Testis (tissue), 2 donors: ENCODE measurements around the gene ME1.
"Not testable (repeated sequence)": the region's sequence is repeated elsewhere in the genome, so short reads cannot be mapped to it uniquely, and the experiment has no call there.

Experiments
- POLR2A ChIP-seq: fragments of 450-650 bp; IDR thresholded peaks from one replicate; pipeline ENCODE4 v1.6.1; 2017; ENCODE audit warnings: antibody characterized with exemption, mild to moderate bottlenecking, moderate library complexity
- TF ChIP-seq, protein P1 (sequence below), 3 experiments: fragments of 450-650 bp in 2 of 3; fragments of 200-600 bp in 1 of 3; sonication (generic) in 1 of 3; IDR thresholded peaks; one replicate each; pipeline ENCODE4 v1.5.1; 2016 to 2019; ENCODE audit warnings: antibody characterized with exemption in 3 of 3, mild to moderate bottlenecking in 2 of 3, moderate library complexity in 1 of 3

DNA sequence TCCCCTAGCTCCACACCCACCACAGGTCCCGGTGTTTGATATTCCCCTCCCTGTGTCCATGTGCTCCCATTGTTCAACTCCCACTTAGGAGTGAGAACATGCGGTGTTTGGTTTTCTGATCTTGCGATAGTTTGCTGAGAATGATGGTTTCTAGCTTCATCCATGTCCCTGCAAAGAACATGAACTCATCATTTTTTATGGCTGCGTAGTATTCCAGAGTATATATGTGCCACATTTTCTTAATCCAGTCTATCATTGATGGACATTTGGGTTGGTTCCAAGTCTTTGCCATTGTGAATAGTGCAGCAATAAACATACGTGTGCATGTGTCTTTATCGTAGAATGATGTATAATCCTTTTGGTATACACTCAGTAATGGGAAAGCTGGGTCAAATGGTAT, 143.6 kb downstream of the ME1 start:
- TF ChIP-seq, protein P1, sequence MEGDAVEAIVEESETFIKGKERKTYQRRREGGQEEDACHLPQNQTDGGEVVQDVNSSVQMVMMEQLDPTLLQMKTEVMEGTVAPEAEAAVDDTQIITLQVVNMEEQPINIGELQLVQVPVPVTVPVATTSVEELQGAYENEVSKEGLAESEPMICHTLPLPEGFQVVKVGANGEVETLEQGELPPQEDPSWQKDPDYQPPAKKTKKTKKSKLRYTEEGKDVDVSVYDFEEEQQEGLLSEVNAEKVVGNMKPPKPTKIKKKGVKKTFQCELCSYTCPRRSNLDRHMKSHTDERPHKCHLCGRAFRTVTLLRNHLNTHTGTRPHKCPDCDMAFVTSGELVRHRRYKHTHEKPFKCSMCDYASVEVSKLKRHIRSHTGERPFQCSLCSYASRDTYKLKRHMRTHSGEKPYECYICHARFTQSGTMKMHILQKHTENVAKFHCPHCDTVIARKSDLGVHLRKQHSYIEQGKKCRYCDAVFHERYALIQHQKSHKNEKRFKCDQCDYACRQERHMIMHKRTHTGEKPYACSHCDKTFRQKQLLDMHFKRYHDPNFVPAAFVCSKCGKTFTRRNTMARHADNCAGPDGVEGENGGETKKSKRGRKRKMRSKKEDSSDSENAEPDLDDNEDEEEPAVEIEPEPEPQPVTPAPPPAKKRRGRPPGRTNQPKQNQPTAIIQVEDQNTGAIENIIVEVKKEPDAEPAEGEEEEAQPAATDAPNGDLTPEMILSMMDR (IDR thresholded peaks at IDR 0.05), result not testable (repeated sequence)
- not testable (repeated sequence) for TF ChIP-seq POLR2A
